Sigmoid colon (tissue), 7 donors: Measurements from ENCODE around the gene CCDC102B. TPM values are rescaled to one million over a fixed set of nuclear protein-coding genes. Genes with fewer than 3 reads are reported as not detected.

Experiments
- DNase-seq: peaks from one replicate; pipeline ENCODE4 v3.0.0-alpha.2; 2019
- H3K27ac ChIP-seq, 4 donors: fragments of 200-600 bp; sonication (generic); one replicate each; pipeline ENCODE4 v1.5.1; 2016 to 2019; ENCODE audit warnings: mild to moderate bottlenecking in 1 of 4
- H3K27me3 ChIP-seq, 3 donors: fragments of 200-600 bp; sonication (generic); one replicate each; pipeline ENCODE4 v1.5.1; 2019; ENCODE audit warnings: mild to moderate bottlenecking in 1 of 3
- H3K36me3 ChIP-seq, 4 donors: fragments of 200-600 bp; sonication (generic); one replicate each; pipeline ENCODE4 v1.5.1; 2016 to 2019
- H3K4me1 ChIP-seq, 4 donors: fragments of 200-600 bp; sonication (generic); one replicate each; pipeline ENCODE4 v1.5.1; 2017 to 2019
- H3K4me3 ChIP-seq, 4 donors: fragments of 200-600 bp; sonication (generic); one replicate each; pipeline ENCODE4 v1.5.1; 2017 to 2019; ENCODE audit warnings: mild to moderate bottlenecking in 2 of 4, moderate library complexity in 1 of 4
- H3K9me3 ChIP-seq, 4 donors: fragments of 200-600 bp in 3 of 4; sonication (generic) in 3 of 4; one replicate each; pipeline versions ENCODE4 v1.5.1 to v1.6.1; 2013 to 2019
- EP300 ChIP-seq, 4 donors: sonication (generic); formaldehyde crosslinking; IDR thresholded peaks; one replicate each; pipeline ENCODE4 v1.6.1; 2017; ENCODE audit warnings: antibody characterized with exemption in 4 of 4
- POLR2A ChIP-seq, 2 donors: fragments of 450-650 bp; IDR thresholded peaks; one replicate each; pipeline ENCODE4 v1.6.1; 2016; ENCODE audit warnings: antibody characterized with exemption in 2 of 2, mild to moderate bottlenecking in 2 of 2, moderate library complexity in 2 of 2
- POLR2AphosphoS5 ChIP-seq, 4 donors: sonication (generic); formaldehyde crosslinking; IDR thresholded peaks; one replicate each; pipeline ENCODE4 v1.6.1; 2017; ENCODE audit warnings: antibody characterized with exemption in 4 of 4
- WGBS, 2 donors: extraction: QIAGEN DNeasy Blood & Tissue Kit; methylation state at CpG; one replicate each; pipeline ENCODE4 v1.1.7; 2013; 5-methylcytosine and 5-hydroxymethylcytosine counted together
- intact Hi-C: fragments of 100-400 bp; cut with DNase I; formaldehyde crosslinking; loops from one replicate; pipeline ENCODE4 v1.15.1; 2023
- polyA plus RNA-seq, 3 donors: library from polyadenylated mRNA; stranded (reverse); fragments of 200-250 nt; gene quantifications; one replicate each; pipeline ENCODE4 v1.2.3, GENCODE V29; 2013
- total RNA-seq, 4 donors: library from RNA; depleted of rRNA; stranded (reverse); fragments of >200 nt; gene quantifications; one replicate each; pipeline ENCODE4 v1.1.0, GENCODE V29; 2016
- TF ChIP-seq, protein P1 (sequence below), 4 experiments: fragments of 450-650 bp in 3 of 4; fragments of 200-600 bp in 1 of 4; IDR thresholded peaks; one replicate each; pipeline ENCODE4 v1.5.1; 2016 to 2019; ENCODE audit warnings: antibody characterized with exemption in 4 of 4, mild to moderate bottlenecking in 3 of 4, moderate library complexity in 2 of 4
- donor health status: healthy with polysubstance abuse.
- donor health status: Bipolar disorder and iron deficiency.
- donor health status: healthy.

CCDC102B gene
- total RNA-seq (10 to 100 TPM in 3 of 4 donors, 1 to 10 TPM in 1; 6.7 to 16.3 (median 10.9) TPM), polyA plus RNA-seq (1 to 10 TPM; 1.8 to 3.7 (median 2.7) TPM)

DNA sequence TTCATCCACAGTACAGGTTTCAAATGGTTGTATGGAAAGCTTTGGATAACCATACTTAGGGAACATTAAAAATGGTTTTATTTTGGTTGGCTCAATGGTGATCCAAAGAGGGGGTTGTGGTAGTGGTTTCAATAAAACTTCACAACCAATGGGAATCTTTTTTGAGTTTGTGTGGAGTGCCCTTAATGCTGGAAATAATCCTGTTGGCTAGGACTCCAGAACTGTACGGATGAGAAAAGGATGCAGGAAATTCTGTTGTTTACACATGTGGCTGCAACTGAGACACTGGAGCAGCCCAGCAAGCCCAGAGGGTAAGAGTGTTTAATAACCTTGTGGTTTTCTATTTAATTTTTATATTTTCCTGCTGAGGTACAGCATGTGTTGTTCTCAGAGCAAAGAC is at the start of gene CCDC102B:
CCDC102B (plus strand) TSS at position 210 of the 400 bp plus-strand sequence. CDS start 38,684 bp downstream, outside the sequence.
- Histone ChIP-seq H3K27me3 (no peaks in the 10 kb centered on the region), H3K27ac (peak within 1 kb of the TSS in 3 of 4 donors; percentile 1 to 36 (median 19)), H3K36me3 (no peaks in the 10 kb centered on the region), H3K4me3 (no peak within 1 kb of the TSS), H3K9me3 (no peaks in the 10 kb centered on the region), H3K4me1 (no peaks in the 10 kb centered on the region)
- no peak for DNase-seq
- 31 to 40% methylated on average over 1 of the region's 1 CpG for WGBS, 2 donors
- intact Hi-C loops, result no loop called here
- TF ChIP-seq POLR2AphosphoS5 (IDR thresholded peaks at IDR 0.05), result no peak
- TF ChIP-seq EP300 (IDR thresholded peaks at IDR 0.05), result no peak

DNA sequence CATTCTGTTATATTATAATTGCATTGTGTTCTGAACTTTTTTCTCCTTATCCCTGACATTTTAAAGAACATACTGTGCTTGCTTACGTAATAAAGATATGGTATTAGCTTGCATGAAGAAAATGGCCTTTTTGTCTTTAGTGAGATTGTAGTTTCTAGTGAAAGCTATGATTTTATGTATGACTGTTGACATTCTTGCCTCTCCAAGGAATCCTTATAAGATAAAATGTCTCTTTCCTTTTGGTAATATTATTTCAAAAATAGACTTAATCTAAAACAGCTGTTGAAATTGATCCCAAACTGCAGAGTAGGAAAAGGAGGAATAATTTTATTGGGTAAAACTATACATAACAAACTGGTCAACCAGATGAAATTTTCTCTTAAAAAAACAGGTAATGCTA is 40.8 kb upstream of the CCDC102B start:
- no peak overlapping the region for H3K4me3 ChIP-seq
- no peak overlapping the region for H3K27ac ChIP-seq
- 82 to 86% methylated on average over 1 of the region's 1 CpG for WGBS, 2 donors
- no peaks in the 10 kb centered on the region for H3K4me1 ChIP-seq
- H3K27me3 ChIP-seq, result no peaks in the 10 kb centered on the region
- H3K36me3 ChIP-seq, result no peaks in the 10 kb centered on the region
- intact Hi-C loops, result no loop called here
- H3K9me3 ChIP-seq, result peaks cover 0 to 3% (median 0%) of the 10 kb centered on the region in 4 donors
- DNase-seq, result no peak
- TF ChIP-seq POLR2A (IDR thresholded peaks at IDR 0.05), result no peak
- TF ChIP-seq, protein P1, sequence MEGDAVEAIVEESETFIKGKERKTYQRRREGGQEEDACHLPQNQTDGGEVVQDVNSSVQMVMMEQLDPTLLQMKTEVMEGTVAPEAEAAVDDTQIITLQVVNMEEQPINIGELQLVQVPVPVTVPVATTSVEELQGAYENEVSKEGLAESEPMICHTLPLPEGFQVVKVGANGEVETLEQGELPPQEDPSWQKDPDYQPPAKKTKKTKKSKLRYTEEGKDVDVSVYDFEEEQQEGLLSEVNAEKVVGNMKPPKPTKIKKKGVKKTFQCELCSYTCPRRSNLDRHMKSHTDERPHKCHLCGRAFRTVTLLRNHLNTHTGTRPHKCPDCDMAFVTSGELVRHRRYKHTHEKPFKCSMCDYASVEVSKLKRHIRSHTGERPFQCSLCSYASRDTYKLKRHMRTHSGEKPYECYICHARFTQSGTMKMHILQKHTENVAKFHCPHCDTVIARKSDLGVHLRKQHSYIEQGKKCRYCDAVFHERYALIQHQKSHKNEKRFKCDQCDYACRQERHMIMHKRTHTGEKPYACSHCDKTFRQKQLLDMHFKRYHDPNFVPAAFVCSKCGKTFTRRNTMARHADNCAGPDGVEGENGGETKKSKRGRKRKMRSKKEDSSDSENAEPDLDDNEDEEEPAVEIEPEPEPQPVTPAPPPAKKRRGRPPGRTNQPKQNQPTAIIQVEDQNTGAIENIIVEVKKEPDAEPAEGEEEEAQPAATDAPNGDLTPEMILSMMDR (IDR thresholded peaks at IDR 0.05), result no peak
- TF ChIP-seq EP300 (IDR thresholded peaks at IDR 0.05), result no peak
- no peak for TF ChIP-seq POLR2AphosphoS5 (IDR thresholded peaks at IDR 0.05)

- Histone ChIP-seq H3K4me3 (no peak overlapping the region), H3K36me3 (no peaks in the 10 kb centered on the region), H3K9me3 (peaks cover 0 to 3% (median 0%) of the 10 kb centered on the region in 4 donors), H3K27me3 (no peaks in the 10 kb centered on the region), H3K27ac (no peak overlapping the region), H3K4me1 (no peaks in the 10 kb centered on the region)
- no peak for DNase-seq
- TF ChIP-seq POLR2AphosphoS5 (IDR thresholded peaks at IDR 0.05) (no peak), EP300 (IDR thresholded peaks at IDR 0.05) (no peak), POLR2A (IDR thresholded peaks at IDR 0.05) (no peak)
- TF ChIP-seq, protein P1 (IDR thresholded peaks at IDR 0.05), result no peak
- 79 to 91% methylated on average over 2 of the region's 2 CpGs for WGBS, 2 donors
- intact Hi-C loops, result no loop called here
Observed at GRCh38 chr18:68759308-68759707, 38.6 kb upstream of the CCDC102B start.

DNA sequence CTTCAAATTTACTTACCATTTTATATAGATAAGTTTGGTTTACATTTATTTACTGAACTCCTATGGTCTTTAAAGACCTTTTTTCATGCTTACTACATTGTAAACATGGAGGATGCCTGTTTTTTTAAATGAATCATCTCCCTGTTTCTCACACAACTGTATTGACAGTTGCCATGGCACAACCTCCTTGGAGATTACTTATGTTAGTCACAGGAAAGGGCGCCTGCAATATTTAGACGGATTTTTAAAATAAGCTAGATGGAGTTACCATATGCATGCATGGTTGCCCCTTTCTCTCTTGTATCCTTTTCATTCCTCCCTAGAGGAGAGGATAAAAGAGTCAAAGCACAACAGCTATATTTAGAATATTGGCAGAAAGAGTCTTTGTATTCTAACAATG is 34.8 kb upstream of the CCDC102B start:
- no peak for DNase-seq
- Histone ChIP-seq H3K4me3 (no peak overlapping the region), H3K27me3 (no peaks in the 10 kb centered on the region), H3K4me1 (no peaks in the 10 kb centered on the region), H3K27ac (no peak overlapping the region), H3K36me3 (no peaks in the 10 kb centered on the region), H3K9me3 (no peaks in the 10 kb centered on the region)
- WGBS, 2 donors, result 87 to 89% methylated on average over 2 of the region's 2 CpGs
- TF ChIP-seq, protein P1 (IDR thresholded peaks at IDR 0.05), result no peak
- TF ChIP-seq POLR2AphosphoS5 (IDR thresholded peaks at IDR 0.05) (no peak), EP300 (IDR thresholded peaks at IDR 0.05) (no peak), POLR2A (IDR thresholded peaks at IDR 0.05) (no peak)
- intact Hi-C loops, result no loop called here

DNA sequence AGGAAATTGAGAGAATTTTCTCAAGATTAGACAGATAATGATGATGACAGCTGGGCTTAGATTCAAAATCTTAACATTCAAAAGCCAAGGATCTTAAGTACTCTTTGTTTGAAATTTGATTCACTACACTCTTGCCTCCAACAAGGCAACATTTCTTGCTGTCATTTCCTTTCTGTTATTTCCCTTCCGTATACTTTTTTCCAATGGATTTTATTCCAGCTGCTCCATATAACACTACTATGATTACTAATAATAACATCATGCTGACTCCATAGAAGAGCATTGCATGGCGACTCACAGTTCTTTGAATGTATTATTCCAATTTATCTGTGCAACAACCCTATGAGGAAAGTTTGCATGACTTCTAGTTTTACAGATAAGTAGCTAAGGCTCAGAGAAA is 33.9 kb upstream of the CCDC102B start:
- Histone ChIP-seq H3K27ac (no peak overlapping the region), H3K9me3 (no peaks in the 10 kb centered on the region), H3K36me3 (no peaks in the 10 kb centered on the region), H3K27me3 (no peaks in the 10 kb centered on the region), H3K4me1 (no peaks in the 10 kb centered on the region), H3K4me3 (no peak overlapping the region)
- TF ChIP-seq POLR2A (IDR thresholded peaks at IDR 0.05) (no peak), EP300 (IDR thresholded peaks at IDR 0.05) (no peak), POLR2AphosphoS5 (IDR thresholded peaks at IDR 0.05) (no peak)
- TF ChIP-seq, protein P1 (IDR thresholded peaks at IDR 0.05), result no peak
- intact Hi-C loops, result no loop called here
- DNase-seq, result no peak
- 85 to 87% methylated on average over 2 of the region's 2 CpGs for WGBS, 2 donors
